Measurements from ENCODE around the gene HEG1. TPM values are rescaled to one million over a fixed set of nuclear protein-coding genes. Genes with fewer than 3 reads are reported as not detected.

Gene HEG1
- polyA plus RNA-seq, 3 donors, result 0.28 to 4.2 (median 0.69) TPM

DNA sequence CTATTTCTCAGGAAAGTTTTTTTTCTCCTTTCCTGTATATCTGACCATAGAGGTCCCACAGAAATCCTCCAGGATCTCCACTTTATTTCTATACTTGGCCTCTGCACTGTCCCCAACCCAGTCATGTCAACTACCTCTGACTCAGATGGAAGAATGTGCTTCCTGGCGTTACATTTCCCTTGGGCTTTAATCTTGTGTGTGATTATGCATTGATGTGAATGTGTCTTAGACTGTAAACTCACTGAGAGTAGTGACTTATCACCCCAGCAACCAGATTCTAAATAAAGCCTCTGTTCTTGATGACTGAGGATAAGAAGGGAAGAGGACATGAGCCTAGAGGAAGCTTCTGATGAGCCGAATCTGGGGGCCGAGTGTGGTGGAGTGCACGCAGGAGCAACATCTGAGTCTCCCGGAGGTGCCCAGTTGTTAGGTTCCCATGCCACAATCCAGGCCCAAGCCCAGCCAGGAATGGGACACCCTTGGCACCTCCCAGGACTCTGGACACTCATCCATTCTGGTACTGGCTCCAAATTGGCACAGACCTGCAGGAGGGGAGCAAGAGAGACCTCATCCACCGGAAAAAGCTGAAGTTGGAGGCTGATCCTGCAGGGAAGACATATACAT is 32.1 kb upstream of the HEG1 start:
- Histone ChIP-seq H3K9ac (ENCODE audit: insufficient read depth, low read length, poor library complexity, severe bottlenecking) (no peak overlapping the region), H3K4me1 (ENCODE audit: control insufficient read depth in 1 of 2, insufficient read depth in 2 of 2, low read length in 2 of 2) (no peaks in the 10 kb centered on the region), H2AFZ (ENCODE audit: insufficient read depth, low read depth, low read length, poor library complexity, severe bottlenecking) (no peak overlapping the region), H3K9me3 (replicated peaks in 1 of 2; ENCODE audit: control insufficient read depth in 1 of 2, insufficient read depth in 1 of 2, low read length in 2 of 2) (no peaks in the 10 kb centered on the region), H3K27ac (ENCODE audit: low read depth in 1 of 2, low read length in 2 of 2) (no peak overlapping the region), H3K79me2 (ENCODE audit: insufficient read depth, low read length) (no peaks in the 10 kb centered on the region), H3K27me3 (ENCODE audit: control insufficient read depth in 2 of 2, insufficient read depth in 2 of 2, low read length in 2 of 2) (peaks cover 0 to 2% of the 10 kb centered on the region in 2 donors), H3K4me3 (replicated peaks in 1 of 3; ENCODE audit: low read depth in 2 of 3, low read length in 3 of 3) (no peak overlapping the region), H4K20me1 (ENCODE audit: insufficient read depth, low read length) (no peaks in the 10 kb centered on the region), H3K4me2 (replicated peaks; ENCODE audit: extremely low read depth, low read length, poor library complexity, severe bottlenecking) (no peak overlapping the region), H3K36me3 (replicated peaks in 1 of 2; ENCODE audit: control insufficient read depth in 1 of 2, insufficient read depth in 2 of 2, low read length in 2 of 2) (no peaks in the 10 kb centered on the region)
- H3K27ac Mint-ChIP-seq, result peak overlapping the region in 1 of 7 donors; percentile 32
- no peak for DNase-seq
- peaks cover 5 to 9% (median 6%) of the 10 kb centered on the region in 3 donors for H3K27me3 Mint-ChIP-seq (ENCODE audit: low read depth in 3 of 3)
- 100% methylated on average over 2 of the region's 6 CpGs for WGBS (ENCODE audit: insufficient coverage)
- intact Hi-C loops (cut with micrococcal nuclease), result no loop called here
- H3K36me3 Mint-ChIP-seq, result no peaks in the 10 kb centered on the region
- peaks cover 0 to 7% (median 3%) of the 10 kb centered on the region in 7 donors for H3K9me3 Mint-ChIP-seq
- H3K4me1 Mint-ChIP-seq, result no peaks in the 10 kb centered on the region
- no peak overlapping the region for H3K4me3 Mint-ChIP-seq
- no peak for TF ChIP-seq CTCF (IDR thresholded peaks at IDR 0.05)

- H3K27ac Mint-ChIP-seq, result no peak overlapping the region
- no peak for TF ChIP-seq CTCF (IDR thresholded peaks at IDR 0.05)
Observed at GRCh38 chr3:125085166-125085565, 29.4 kb upstream of the HEG1 start.

More at GRCh38 chr3:125085166-125085565, 29.4 kb upstream of the HEG1 start:
- H3K27ac ChIP-seq (ENCODE audit: low read depth in 1 of 2, low read length in 2 of 2), result no peak overlapping the region
- no peaks in the 10 kb centered on the region for H4K20me1 ChIP-seq (ENCODE audit: insufficient read depth, low read length)
- H3K9ac ChIP-seq (ENCODE audit: insufficient read depth, low read length, poor library complexity, severe bottlenecking), result no peak overlapping the region
- intact Hi-C loops (cut with micrococcal nuclease), result no loop called here
- no peaks in the 10 kb centered on the region for H3K79me2 ChIP-seq (ENCODE audit: insufficient read depth, low read length)
- H3K27me3 ChIP-seq (ENCODE audit: control insufficient read depth in 2 of 2, insufficient read depth in 2 of 2, low read length in 2 of 2), result peaks cover 0 to 2% of the 10 kb centered on the region in 2 donors
- no peaks in the 10 kb centered on the region for H3K36me3 ChIP-seq (replicated peaks in 1 of 2; ENCODE audit: control insufficient read depth in 1 of 2, insufficient read depth in 2 of 2, low read length in 2 of 2)
- Mint-ChIP-seq H3K36me3 (no peaks in the 10 kb centered on the region), H3K27me3 (ENCODE audit: low read depth in 3 of 3) (peaks cover 6 to 9% (median 7%) of the 10 kb centered on the region in 3 donors), H3K4me1 (no peaks in the 10 kb centered on the region), H3K4me3 (no peak overlapping the region), H3K9me3 (peaks cover 0 to 2% (median 0%) of the 10 kb centered on the region in 7 donors)
- DNase-seq, result no peak
- no peaks in the 10 kb centered on the region for H3K9me3 ChIP-seq (replicated peaks in 1 of 2; ENCODE audit: control insufficient read depth in 1 of 2, insufficient read depth in 1 of 2, low read length in 2 of 2)
- no peak overlapping the region for H3K4me2 ChIP-seq (replicated peaks; ENCODE audit: extremely low read depth, low read length, poor library complexity, severe bottlenecking)
- no peaks in the 10 kb centered on the region for H3K4me1 ChIP-seq (ENCODE audit: control insufficient read depth in 1 of 2, insufficient read depth in 2 of 2, low read length in 2 of 2)
- H3K4me3 ChIP-seq (replicated peaks in 1 of 3; ENCODE audit: low read depth in 2 of 3, low read length in 3 of 3), result no peak overlapping the region
- no peak overlapping the region for H2AFZ ChIP-seq (ENCODE audit: insufficient read depth, low read depth, low read length, poor library complexity, severe bottlenecking)

Measured in CD14-positive monocyte (primary cell).